GM21529 (cell line): ENCODE data around the gene CD7.
A peak's percentile ranks its signal among the peaks of the same experiment; 100 is the strongest.

Experiments used
- ATAC-seq: cut with Tn5 transposase; IDR thresholded peaks from one replicate; pipeline ENCODE4 v1.9.1; 2021; ENCODE audit not compliant: unreplicated experiment

Gene CD7

GRCh38 chr17:82300707-82301270 lies 16.6 kb downstream of the CD7 start:
- no peak for ATAC-seq

- ATAC-seq: no peak
Measured at GRCh38 chr17:82300228-82300627, 17.2 kb downstream of the CD7 start.

- ATAC-seq: no peak
Measured at GRCh38 chr17:82299452-82299851, 18.0 kb downstream of the CD7 start.

GRCh38 chr17:82298538-82299421 lies 18.6 kb downstream of the CD7 start:
- no peak for ATAC-seq

GRCh38 chr17:82297714-82298537 lies 19.5 kb downstream of the CD7 start:
- peak; percentile 54 for ATAC-seq

GRCh38 chr17:82297280-82297713 lies 20.1 kb downstream of the CD7 start:
- no peak for ATAC-seq

GRCh38 chr17:82296511-82297279 lies 20.7 kb downstream of the CD7 start:
- no peak for ATAC-seq

GRCh38 chr17:82295472-82295814 lies 22.0 kb downstream of the CD7 start:
- ATAC-seq: no peak

GRCh38 chr17:82294064-82294773 lies 23.2 kb downstream of the CD7 start:
- ATAC-seq: no peak

GRCh38 chr17:82292251-82293154 lies 24.9 kb downstream of the CD7 start:
- peak; percentile 92 for ATAC-seq

- no peak for ATAC-seq
Measured at GRCh38 chr17:82291582-82292250, 25.7 kb downstream of the CD7 start.

- no peak for ATAC-seq
Measured at GRCh38 chr17:82287868-82288801, 29.3 kb downstream of the CD7 start.

- no peak for ATAC-seq
Measured at GRCh38 chr17:82287013-82287867, 30.2 kb downstream of the CD7 start.

- ATAC-seq: no peak
Measured at GRCh38 chr17:82285141-82285540, 32.3 kb downstream of the CD7 start.

GRCh38 chr17:82283208-82283749 lies 34.1 kb downstream of the CD7 start:
- no peak for ATAC-seq
